Activated T-helper 9 cell treated with anti-CD3 and anti-CD28 coated beads, Interleukin-2, amount 50 U/mL, for 16 hours (primary cell): ENCODE measurements around the gene COLEC11.
"Not testable (repeated sequence)": the region's sequence is repeated elsewhere in the genome, so short reads cannot be mapped to it uniquely, and the experiment has no call there.

Experiments
- DNase-seq: peaks from one replicate; pipeline ENCODE4 v3.0.0-alpha.2; 2020; ENCODE audit warnings: low read depth

The COLEC11 gene

GRCh38 chr2:3606028-3606369, 11.1 kb downstream of the COLEC11 start:
- no peak for DNase-seq

- DNase-seq: no peak
Measured at GRCh38 chr2:3606370-3607201, 11.7 kb downstream of the COLEC11 start.

- DNase-seq: no peak
Measured at GRCh38 chr2:3608373-3609278, 13.7 kb downstream of the COLEC11 start.

GRCh38 chr2:3609279-3609673, 14.4 kb downstream of the COLEC11 start:
- not testable (repeated sequence) for DNase-seq

GRCh38 chr2:3610415-3610814, 15.5 kb downstream of the COLEC11 start:
- no peak for DNase-seq

- no peak for DNase-seq
Measured at GRCh38 chr2:3610881-3611505, 16.1 kb downstream of the COLEC11 start.

GRCh38 chr2:3611589-3611988, 16.7 kb downstream of the COLEC11 start:
- DNase-seq: no peak

GRCh38 chr2:3612639-3613523, 18.0 kb downstream of the COLEC11 start:
- no peak for DNase-seq

GRCh38 chr2:3613524-3613905, 18.6 kb downstream of the COLEC11 start:
- DNase-seq: no peak

GRCh38 chr2:3614743-3615142, 19.8 kb downstream of the COLEC11 start:
- not testable (repeated sequence) for DNase-seq

- not testable (repeated sequence) for DNase-seq
Measured at GRCh38 chr2:3615541-3616200, 20.8 kb downstream of the COLEC11 start.

- DNase-seq: not testable (repeated sequence)
Measured at GRCh38 chr2:3616435-3617197, 21.7 kb downstream of the COLEC11 start.

- DNase-seq: no peak
Measured at GRCh38 chr2:3617198-3617890, 22.4 kb downstream of the COLEC11 start.

GRCh38 chr2:3618367-3618766, 23.5 kb downstream of the COLEC11 start:
- no peak for DNase-seq

- no peak for DNase-seq
Measured at GRCh38 chr2:3619033-3619432, 24.1 kb downstream of the COLEC11 start.

- DNase-seq: not testable (repeated sequence)
Measured at GRCh38 chr2:3619661-3620060, 24.7 kb downstream of the COLEC11 start.

- DNase-seq: no peak
Measured at GRCh38 chr2:3620834-3621233, 25.9 kb downstream of the COLEC11 start.

GRCh38 chr2:3622967-3623366, 28.1 kb downstream of the COLEC11 start:
- DNase-seq: no peak

GRCh38 chr2:3624059-3624794, 29.3 kb downstream of the COLEC11 start:
- no peak for DNase-seq
